SK-N-SH treated with all-trans-retinoic acid at 6 μM for 48 hours (cell line): ENCODE measurements around the gene SLC25A6.
"Not testable (repeated sequence)": the region's sequence is repeated elsewhere in the genome, so short reads cannot be mapped to it uniquely, and the experiment has no call there.

Experiments used
- ATAC-seq: fragments of 200-7000 bp; cut with Tn5 transposase; 3 replicates; pipeline ENCODE4 v1.9.1; 2020; ENCODE audit warnings: mild to moderate bottlenecking, moderate library complexity
- ARNTL ChIP-seq: fragments of 450-650 bp; formaldehyde crosslinking; IDR thresholded peaks from 2 replicates; pipeline ENCODE4 v1.5.0; 2020; ENCODE audit warnings: low read depth, mild to moderate bottlenecking, moderate library complexity, borderline replicate concordance
- CREB5 ChIP-seq: fragments of 250-450 bp; sonication (Bioruptor Pico); IDR thresholded peaks from 2 replicates; pipeline ENCODE4 v1.5.1; 2020; ENCODE audit warnings: low read depth, mild to moderate bottlenecking, moderate library complexity
- CSRNP3 ChIP-seq: fragments of 250-450 bp; sonication (Bioruptor Pico); IDR thresholded peaks from 2 replicates; pipeline ENCODE4 v1.5.1; 2021; ENCODE audit warnings: mild to moderate bottlenecking, moderate library complexity
- ESRRG ChIP-seq: fragments of 250-450 bp; sonication (Bioruptor Pico); IDR thresholded peaks from 2 replicates; pipeline ENCODE4 v1.6.1; 2021; ENCODE audit warnings: mild to moderate bottlenecking
- GLIS3 ChIP-seq: fragments of 250-450 bp; sonication (Bioruptor Pico); IDR thresholded peaks from 2 replicates; pipeline ENCODE4 v1.5.0; 2020; ENCODE audit warnings: mild to moderate bottlenecking, moderate library complexity
- PATZ1 ChIP-seq: fragments of 250-450 bp; sonication (Bioruptor Pico); IDR thresholded peaks from 2 replicates; pipeline ENCODE4 v1.8.0; 2020; ENCODE audit warnings: mild to moderate bottlenecking, moderate library complexity, borderline replicate concordance
- POU6F1 ChIP-seq: fragments of 250-450 bp; sonication (Bioruptor Pico); IDR thresholded peaks from 2 replicates; pipeline ENCODE4 v1.8.0; 2021; ENCODE audit warnings: low read depth, mild to moderate bottlenecking, moderate library complexity, borderline replicate concordance
- PPARA ChIP-seq: fragments of 250-450 bp; sonication (Bioruptor Pico); IDR thresholded peaks from 2 replicates; pipeline ENCODE4 v1.5.0; 2020; ENCODE audit warnings: mild to moderate bottlenecking, borderline replicate concordance
- RARB ChIP-seq: fragments of 250-450 bp; sonication (Bioruptor Pico); IDR thresholded peaks from 2 replicates; pipeline ENCODE4 v1.8.0; 2021; ENCODE audit warnings: mild to moderate bottlenecking, moderate library complexity
- TCF4 ChIP-seq: fragments of 250-450 bp; sonication (Bioruptor Pico); IDR thresholded peaks from 2 replicates; pipeline ENCODE4 v1.8.0; 2021; ENCODE audit warnings: mild to moderate bottlenecking, moderate library complexity, borderline replicate concordance
- TSHZ2 ChIP-seq: fragments of 250-450 bp; sonication (Bioruptor Pico); IDR thresholded peaks from 2 replicates; pipeline ENCODE4 v1.5.0; 2020; ENCODE audit warnings: mild to moderate bottlenecking, moderate library complexity
- ZC3H10 ChIP-seq: fragments of 250-450 bp; sonication (Bioruptor Pico); IDR thresholded peaks from 2 replicates; pipeline ENCODE4 v1.5.1; 2021; ENCODE audit warnings: mild to moderate bottlenecking, moderate library complexity
- ZFP3 ChIP-seq: fragments of 250-450 bp; sonication (Bioruptor Pico); IDR thresholded peaks from 2 replicates; pipeline ENCODE4 v1.5.0; 2020; ENCODE audit warnings: mild to moderate bottlenecking, moderate library complexity
- ZFP30 ChIP-seq: fragments of 450-650 bp; formaldehyde crosslinking; IDR thresholded peaks from 2 replicates; pipeline ENCODE4 v1.5.0; 2022; ENCODE audit warnings: mild to moderate bottlenecking, moderate library complexity
- ZNF70 ChIP-seq: fragments of 450-650 bp; formaldehyde crosslinking; IDR thresholded peaks from 2 replicates; pipeline ENCODE4 v1.5.0; 2020; ENCODE audit warnings: mild to moderate bottlenecking, moderate library complexity
- ZNF8 ChIP-seq: fragments of 450-650 bp; formaldehyde crosslinking; IDR thresholded peaks from 2 replicates; pipeline ENCODE4 v1.5.0; 2020; ENCODE audit warnings: mild to moderate bottlenecking, moderate library complexity

The SLC25A6 gene

GRCh38 chrX:1411326-1411725, 19.4 kb upstream of the SLC25A6 start (continued):
- TF ChIP-seq PPARA: no peak

- ATAC-seq: no peak
- TF ChIP-seq PATZ1 (CRISPR knock-in tag): no peak
- no peak for TF ChIP-seq CSRNP3 (CRISPR knock-in tag)
- TF ChIP-seq ESRRG (CRISPR knock-in tag): no peak
- no peak for TF ChIP-seq RARB (CRISPR knock-in tag)
- TF ChIP-seq ZC3H10 (CRISPR knock-in tag): no peak
- TF ChIP-seq ZNF70 (CRISPR knock-in tag): no peak
- TF ChIP-seq ARNTL (CRISPR knock-in tag): no peak
- TF ChIP-seq TCF4 (CRISPR knock-in tag): no peak
- no peak for TF ChIP-seq ZNF8 (CRISPR knock-in tag)
- no peak for TF ChIP-seq ZFP3 (CRISPR knock-in tag)
Observed at GRCh38 chrX:1407035-1407434, 15.1 kb upstream of the SLC25A6 start.

- ATAC-seq: not testable (repeated sequence)
Observed at GRCh38 chrX:1405769-1406168, 13.9 kb upstream of the SLC25A6 start.

GRCh38 chrX:1403867-1404266, 12.0 kb upstream of the SLC25A6 start:
- ATAC-seq: not testable (repeated sequence)

- no peak for TF ChIP-seq ZFP3 (CRISPR knock-in tag)
- no peak for TF ChIP-seq ZFP30 (CRISPR knock-in tag)
- no peak for TF ChIP-seq ZC3H10 (CRISPR knock-in tag)
- TF ChIP-seq PATZ1 (CRISPR knock-in tag): no peak
- no peak for TF ChIP-seq TSHZ2 (CRISPR knock-in tag)
- no peak for TF ChIP-seq GLIS3
- TF ChIP-seq PPARA: no peak
- no peak for TF ChIP-seq ARNTL (CRISPR knock-in tag)
- no peak for TF ChIP-seq POU6F1 (CRISPR knock-in tag)
- TF ChIP-seq RARB (CRISPR knock-in tag): no peak
- TF ChIP-seq ZNF70 (CRISPR knock-in tag): no peak
- TF ChIP-seq CSRNP3 (CRISPR knock-in tag): no peak
- no peak for TF ChIP-seq CREB5 (CRISPR knock-in tag)
- no peak for ATAC-seq
Observed at GRCh38 chrX:1403228-1403627, 11.3 kb upstream of the SLC25A6 start.
